Activated CD8-positive, alpha-beta memory T cell treated with anti-CD3 and anti-CD28 coated beads, Interleukin-2, amount 50 U/mL, for 4 hours (primary cell): ENCODE results near the gene ADGRL3.

Source experiments
- DNase-seq: peaks from one replicate; pipeline ENCODE4 v3.0.0-alpha.2; 2020

ADGRL3 gene

DNA sequence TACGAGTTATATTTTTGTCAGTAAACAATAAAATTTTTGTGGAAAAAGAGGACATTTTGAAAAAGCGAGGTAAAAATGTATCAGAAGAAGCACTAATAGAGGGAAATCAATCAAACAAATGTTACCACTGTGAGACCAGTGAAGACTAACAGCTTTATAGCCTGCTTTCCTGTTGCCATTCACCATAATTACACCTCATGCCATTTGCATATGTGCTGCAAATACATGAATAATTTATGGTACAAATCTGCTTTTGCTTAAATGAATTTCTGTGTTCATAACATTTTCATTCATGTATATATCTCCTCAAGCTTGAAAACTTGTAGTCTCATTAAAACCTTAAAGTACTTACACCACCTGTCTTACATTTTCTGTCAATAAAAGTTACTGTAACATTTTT lies 830.8 kb downstream of the ADGRL3 start:
- no peak for DNase-seq

DNA sequence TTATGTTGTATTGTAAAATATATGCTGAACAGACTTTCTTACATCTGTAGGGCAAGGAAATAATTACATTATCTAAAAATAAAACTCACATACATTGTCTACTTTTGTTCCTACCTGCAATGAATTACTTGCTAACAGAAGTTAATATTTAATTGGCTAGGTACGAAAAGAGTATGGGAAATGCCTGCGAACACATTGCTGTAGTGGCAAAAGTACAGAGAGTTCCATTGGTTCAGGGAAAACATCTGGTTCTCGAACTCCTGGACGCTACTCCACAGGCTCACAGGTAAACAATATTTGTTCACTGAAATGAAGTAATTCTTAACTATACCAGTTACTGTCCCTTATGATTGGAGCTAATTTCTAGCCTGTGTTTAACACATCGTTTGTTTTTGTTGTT lies 837.4 kb downstream of the ADGRL3 start:
- no peak for DNase-seq

DNA sequence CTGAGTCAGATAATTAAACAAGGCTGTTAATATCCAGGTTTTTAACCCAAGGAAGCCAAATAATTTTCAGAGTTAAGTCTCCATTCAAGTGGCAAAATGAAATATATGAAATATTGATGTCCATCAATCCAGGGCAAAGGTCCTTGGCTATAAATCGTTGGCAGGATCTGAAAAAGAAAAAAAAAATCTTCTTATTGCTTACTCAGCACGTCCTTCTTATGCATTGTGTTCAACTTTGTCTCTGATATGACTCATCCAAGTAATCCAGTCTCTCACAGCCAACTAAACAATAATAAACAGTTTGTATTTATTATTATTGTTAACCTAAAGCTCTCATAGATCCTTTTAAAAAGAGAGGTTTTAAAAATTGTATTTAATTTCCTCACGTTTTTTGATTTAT lies 851.2 kb downstream of the ADGRL3 start:
- DNase-seq, result no peak

DNA sequence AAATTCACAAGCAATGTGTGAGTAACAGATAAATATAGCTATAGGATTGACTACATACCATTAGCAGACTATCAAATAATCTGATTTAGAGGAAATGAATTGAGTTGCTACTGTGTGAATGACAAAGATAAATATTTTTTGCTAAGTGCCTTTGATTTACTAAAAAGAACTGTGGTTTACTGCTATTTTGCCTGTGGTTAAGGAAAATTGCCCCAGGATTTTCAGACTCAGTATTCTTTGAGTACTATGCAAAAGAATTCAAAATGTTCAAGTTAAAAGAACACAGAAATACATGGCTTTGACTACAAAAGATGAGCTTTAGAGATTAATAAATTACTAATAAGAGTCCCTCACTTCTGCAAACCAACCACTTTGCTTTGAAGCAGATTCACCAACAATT lies 853.8 kb downstream of the ADGRL3 start:
- DNase-seq, result no peak

DNA sequence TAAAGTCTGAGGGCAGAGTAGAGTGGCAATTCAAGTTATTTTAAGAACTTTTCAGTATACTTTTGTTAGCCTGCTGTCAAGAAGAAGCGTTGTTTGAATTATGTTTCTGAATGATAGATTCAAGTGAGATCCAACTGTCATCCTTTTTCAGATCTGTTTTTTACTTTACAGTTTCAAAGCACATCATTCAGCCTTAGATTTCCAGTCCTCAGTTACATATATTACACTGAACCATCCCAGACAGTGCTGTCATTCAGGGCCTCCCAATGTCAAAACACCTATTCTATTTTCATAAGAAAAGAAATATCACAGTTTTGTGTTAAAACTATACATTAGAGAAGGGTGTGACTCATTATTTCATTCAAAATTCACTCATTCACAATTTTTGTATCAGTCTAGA lies 856.9 kb downstream of the ADGRL3 start:
- DNase-seq, result no peak

DNA sequence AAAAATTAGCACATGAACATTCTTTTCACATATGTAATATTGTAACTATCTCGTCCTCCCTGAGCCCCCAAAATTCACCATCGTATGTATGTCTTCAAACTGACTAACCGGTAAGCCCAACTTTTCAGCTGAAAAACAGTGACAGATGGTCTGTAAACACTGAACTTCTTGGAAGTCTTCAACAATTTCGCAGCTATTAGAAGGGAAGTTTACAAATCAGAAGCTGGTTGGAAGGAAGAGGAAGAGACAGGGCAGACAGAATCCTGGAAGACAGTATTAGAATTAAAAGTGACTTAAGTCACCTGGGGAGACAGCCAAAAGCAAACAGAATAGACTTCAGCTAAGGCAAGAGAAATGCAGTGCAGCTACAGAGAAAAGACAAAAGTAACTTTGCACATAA lies 858.4 kb downstream of the ADGRL3 start:
- no peak for DNase-seq

DNA sequence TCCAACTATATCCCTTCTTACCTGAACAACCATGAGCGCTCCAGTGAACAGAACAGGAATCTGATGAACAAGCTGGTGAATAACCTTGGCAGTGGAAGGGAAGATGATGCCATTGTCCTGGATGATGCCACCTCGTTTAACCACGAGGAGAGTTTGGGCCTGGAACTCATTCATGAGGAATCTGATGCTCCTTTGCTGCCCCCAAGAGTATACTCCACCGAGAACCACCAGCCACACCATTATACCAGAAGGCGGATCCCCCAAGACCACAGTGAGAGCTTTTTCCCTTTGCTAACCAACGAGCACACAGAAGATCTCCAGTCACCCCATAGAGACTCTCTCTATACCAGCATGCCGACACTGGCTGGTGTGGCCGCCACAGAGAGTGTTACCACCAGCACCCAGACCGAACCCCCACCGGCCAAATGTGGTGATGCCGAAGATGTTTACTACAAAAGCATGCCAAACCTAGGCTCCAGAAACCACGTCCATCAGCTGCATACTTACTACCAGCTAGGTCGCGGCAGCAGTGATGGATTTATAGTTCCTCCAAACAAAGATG lies 870.2 kb downstream of the ADGRL3 start:
- DNase-seq, result no peak

DNA sequence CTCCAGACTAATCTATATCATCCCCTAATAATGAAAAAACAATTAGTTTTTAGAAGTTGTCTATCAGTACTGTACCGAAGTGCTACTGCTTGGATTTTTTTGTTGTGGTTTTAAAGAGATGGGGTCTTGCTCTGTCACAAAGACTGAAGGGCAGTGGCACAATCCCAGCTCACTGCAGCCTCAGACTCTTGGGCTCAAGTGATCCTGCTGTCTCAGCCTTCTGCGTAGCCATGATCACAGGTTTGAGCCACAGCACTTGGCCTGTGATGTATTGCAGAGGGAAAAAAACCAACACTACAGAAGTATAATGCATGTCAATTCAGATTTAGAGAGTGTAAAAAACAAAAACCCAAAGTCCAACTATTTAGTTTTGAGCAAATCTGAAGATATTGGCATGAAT lies 875.0 kb downstream of the ADGRL3 start:
- no peak for DNase-seq

DNA sequence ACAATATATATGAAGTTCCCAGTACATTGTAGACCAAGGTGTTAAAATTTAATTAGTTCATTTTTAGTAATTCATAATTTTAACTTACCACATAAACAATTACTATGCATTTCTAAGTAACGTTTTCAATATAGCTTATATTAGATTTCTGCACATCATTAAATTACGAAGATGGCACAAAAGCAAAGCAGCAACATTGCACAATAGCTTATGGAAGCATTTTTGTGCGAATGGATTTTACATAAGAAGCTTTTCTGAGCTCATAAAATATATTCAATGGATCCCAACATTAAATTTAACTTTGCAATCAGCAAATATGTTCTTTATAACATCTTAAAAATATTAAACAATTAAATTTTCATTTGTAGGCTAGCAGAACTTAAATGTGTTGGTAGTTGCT lies 875.4 kb downstream of the ADGRL3 start:
- DNase-seq, result no peak

DNA sequence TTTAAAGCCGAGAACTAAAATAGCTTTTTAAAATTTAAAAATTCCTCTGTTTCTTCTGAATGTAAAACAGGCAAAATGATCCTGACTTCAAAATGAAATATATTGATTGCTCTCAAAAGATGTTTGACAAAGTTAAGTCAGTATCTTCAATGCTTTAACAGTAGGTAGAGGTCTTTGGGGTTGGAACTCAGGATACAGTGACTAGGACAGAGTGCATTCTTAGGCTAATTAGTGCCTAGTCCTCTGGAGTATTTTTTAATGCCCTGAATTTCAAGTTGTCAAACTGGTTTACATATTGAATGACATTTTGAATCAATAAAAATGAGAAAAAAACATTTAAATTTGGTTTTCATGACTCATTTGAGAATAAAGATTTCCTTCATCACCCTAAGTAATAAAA lies 877.3 kb downstream of the ADGRL3 start:
- no peak for DNase-seq

DNA sequence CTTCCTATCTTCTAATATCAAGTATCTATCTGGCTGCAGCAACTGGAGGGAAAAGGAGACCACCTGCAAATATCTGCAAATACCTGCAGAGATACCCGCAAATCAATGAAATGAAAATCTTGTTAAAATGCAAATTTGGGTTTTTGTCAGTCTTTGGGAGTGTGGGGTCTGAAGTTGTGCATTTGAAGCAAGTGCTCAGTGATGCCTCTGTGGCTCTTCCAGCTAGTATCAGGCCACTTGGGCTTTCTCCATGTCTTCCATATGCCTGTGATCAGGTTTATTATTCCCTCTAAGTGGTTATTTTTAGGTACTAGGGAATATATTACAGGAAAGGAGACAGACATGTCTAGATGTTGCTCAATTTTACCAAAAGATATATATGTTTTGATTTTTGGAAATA lies 880.3 kb downstream of the ADGRL3 start:
- no peak for DNase-seq

DNA sequence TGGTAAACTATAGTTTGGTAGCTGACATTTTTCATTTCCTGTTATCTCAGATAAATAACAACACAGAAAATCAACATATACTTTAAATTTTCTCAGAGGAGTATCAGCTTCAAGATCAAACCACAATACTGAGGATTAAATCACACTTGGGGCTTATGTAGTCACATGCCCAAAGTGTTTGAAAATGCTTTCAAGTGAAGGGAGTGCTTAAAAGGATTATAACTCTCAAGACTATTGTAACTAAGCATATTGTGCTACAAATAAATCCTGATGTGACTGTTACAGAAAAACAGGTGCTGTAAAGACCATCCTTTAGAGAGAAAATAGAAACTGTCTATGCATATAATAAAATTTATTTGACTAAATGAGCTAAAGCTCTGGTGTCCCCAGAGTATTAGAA lies 887.6 kb downstream of the ADGRL3 start:
- no peak for DNase-seq

DNA sequence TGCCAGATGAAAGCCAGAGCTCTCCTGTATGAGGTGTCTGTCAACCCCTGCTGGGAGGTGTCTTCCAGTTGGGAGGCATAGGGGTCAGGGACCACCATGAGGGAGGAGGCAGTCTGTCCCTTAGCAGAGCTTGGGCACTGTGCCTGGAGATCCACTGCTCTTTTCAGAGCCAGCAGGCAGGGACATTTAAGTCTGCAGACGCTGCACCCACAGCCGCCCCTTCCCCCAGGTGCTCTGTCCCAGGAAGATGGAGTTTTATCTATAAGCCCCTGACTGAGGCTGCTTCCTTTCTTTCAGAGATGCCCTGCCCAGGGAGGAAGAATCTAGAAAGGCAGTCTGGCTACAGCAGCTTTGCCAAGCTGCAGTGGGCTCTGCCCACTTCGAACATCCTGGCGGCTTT lies 893.6 kb downstream of the ADGRL3 start:
- DNase-seq, result no peak

DNA sequence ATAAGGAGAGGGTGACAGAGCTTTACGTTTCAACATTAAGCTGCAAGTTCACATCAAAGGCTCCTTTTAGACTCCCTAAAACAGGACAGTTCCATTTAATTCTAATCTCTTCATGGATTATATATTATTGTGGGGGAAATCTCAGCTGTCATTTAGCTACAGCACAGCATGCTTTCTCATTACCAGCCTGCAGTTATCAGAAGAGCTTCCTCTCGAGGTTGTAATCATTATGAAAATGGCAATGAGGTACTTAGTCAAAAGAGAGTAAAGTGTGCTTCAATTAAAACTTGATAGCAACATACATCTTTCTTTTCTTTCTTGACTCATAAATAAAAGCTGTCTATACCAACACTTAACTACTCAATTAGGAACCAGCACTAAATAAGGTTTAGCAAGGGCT lies 896.8 kb downstream of the ADGRL3 start:
- DNase-seq, result no peak

DNA sequence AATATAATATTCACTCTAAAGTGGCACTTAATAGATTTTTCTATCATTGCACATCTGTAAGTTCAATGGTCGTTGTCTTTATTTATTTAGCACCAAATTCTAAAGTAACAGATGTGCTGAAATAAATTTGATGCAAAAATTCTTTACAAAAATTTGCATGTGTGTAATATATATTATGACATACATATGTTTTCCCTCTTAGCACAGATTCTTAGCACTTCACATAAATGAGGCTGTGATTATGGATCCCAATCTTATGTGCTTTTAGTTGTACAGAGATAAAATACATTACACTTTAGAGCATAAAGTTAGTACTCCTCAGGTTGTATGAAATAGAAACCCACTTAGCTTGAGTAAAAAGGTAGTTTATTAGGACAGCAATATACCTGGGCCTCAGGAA lies 915.1 kb downstream of the ADGRL3 start:
- no peak for DNase-seq

DNA sequence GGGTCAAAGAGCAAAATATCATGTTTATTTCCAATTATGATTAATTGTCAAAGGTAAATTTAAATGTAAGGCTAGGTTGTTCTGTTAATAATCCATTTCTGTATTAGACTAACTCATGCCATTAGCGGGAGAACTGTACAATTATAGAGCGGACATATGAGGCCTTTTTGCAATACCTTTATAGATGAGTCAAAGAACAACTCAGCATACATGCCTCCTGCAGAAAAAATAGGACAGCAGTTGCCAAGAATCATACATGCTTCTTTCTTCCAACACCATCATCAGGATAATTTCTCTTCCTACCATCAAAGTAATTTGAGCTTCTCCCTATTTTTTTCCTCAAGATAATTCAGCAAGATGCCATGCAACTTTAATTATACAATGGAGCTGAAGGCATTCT lies 917.8 kb downstream of the ADGRL3 start:
- DNase-seq, result no peak

DNA sequence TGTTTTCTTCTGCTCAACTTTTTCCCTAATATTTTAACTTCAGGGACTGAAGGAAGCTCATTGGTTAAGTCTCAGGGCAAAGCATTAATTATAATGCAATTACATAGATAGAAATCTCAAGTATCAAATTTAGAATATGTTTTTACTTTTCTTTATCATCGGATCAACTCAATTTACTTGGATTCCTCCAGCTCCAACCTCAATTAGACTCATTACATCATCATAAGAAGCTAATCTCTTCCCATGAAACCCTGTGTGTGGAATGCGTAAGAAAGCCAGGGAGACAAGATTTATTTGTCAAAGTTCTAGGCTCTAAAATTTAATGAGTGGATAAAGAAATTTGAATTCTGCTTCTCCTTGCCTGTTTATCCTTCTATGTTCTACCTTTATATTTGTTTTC lies 918.4 kb downstream of the ADGRL3 start:
- no peak for DNase-seq

DNA sequence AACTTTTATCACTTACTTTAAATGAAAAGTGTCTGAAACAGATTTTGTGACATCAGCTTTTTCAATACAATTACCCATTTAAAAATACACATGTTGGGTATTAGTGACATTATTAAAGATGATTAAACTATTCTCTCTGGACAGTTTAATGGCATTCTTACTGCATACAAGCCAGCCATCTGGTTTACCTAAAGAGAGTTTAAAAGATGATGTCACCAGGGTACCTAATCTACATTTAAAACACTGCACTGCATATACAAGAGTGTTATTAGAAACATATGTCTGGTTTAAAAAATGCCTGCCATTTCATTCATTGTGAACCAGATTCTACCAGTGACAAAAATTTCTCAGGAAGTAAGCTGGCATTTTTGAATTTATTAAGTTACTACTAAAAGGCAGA lies 919.1 kb downstream of the ADGRL3 start:
- no peak for DNase-seq

DNA sequence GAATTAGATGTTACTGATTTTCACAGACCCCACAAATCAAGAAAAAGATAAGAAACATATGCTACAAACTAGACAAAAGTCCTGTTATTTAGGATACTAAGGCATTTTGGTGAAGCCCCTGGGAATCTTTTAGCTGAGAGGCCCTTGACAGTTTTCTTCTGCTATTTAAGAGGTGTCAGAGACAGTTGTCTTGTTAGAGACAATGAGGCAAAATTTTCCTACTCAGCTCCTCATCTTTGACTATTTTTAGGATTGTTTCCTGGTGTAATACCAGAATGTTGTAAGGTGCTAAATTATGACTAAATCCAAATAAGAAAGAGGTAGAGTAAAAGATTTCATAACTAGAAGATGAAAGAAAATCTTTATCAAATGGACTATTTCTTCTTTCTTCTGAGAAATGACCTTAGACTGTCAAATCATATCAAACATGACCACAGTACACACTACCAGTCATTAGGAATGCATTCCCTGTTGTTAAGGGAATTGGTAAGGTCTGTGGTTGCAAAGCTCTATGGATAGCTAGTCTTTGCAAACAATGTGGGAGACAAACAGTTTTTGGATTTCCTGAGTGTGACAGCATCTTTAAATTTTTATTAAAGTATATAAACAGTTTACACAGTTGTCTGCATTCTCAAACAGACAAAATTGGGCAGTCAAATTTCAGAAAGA lies 926.1 kb downstream of the ADGRL3 start:
- no peak for DNase-seq
